Measurements from ENCODE around the gene ATP11A. TPM values are rescaled to one million over a fixed set of nuclear protein-coding genes. Genes with fewer than 3 reads are reported as not detected.

ATP11A gene
- total and polyA plus RNA-seq, 9 donors, result 6.6 to 72.7 (median 34.9) TPM

GRCh38 chr13:112769615-112770014, 79.8 kb downstream of the ATP11A start:
- Histone ChIP-seq H3K27me3 (no peaks in the 10 kb centered on the region), H3K27ac (no peak overlapping the region), H3K4me1 (ENCODE audit: insufficient read depth) (peaks cover 3% of the 10 kb centered on the region), H3K36me3 (no peaks in the 10 kb centered on the region), H3K9me3 (no peaks in the 10 kb centered on the region), H3K4me3 (no peak overlapping the region)
- 74 to 82% (median 81%) methylated on average over 18 of the region's 18 CpGs for WGBS, 3 donors
- no peak for DNase-seq
- TF ChIP-seq EP300 (IDR thresholded peaks at IDR 0.05) (no peak), POLR2A (IDR thresholded peaks at IDR 0.05) (no peak)
- intact Hi-C loops (cut with DNase I), result no loop called here

GRCh38 chr13:112770504-112770903, 80.7 kb downstream of the ATP11A start:
- TF ChIP-seq EP300 (IDR thresholded peaks at IDR 0.05) (no peak), CTCF (IDR thresholded peaks at IDR 0.05) (no peak), POLR2A (IDR thresholded peaks at IDR 0.05) (no peak)
- intact Hi-C loops (cut with DNase I), result no loop called here
- Histone ChIP-seq H3K27ac (no peak overlapping the region), H3K27me3 (no peaks in the 10 kb centered on the region), H3K36me3 (no peaks in the 10 kb centered on the region), H3K4me3 (no peak overlapping the region), H3K4me1 (ENCODE audit: insufficient read depth) (peaks cover 3% of the 10 kb centered on the region), H3K9me3 (no peaks in the 10 kb centered on the region)
- no peak for DNase-seq
- WGBS, 3 donors, result 87 to 92% (median 92%) methylated on average over 26 of the region's 26 CpGs

- intact Hi-C loops (cut with DNase I), result no loop called here
- Histone ChIP-seq H3K27me3 (no peaks in the 10 kb centered on the region), H3K36me3 (no peaks in the 10 kb centered on the region), H3K4me1 (ENCODE audit: insufficient read depth) (peaks cover 3% of the 10 kb centered on the region), H3K27ac (no peak overlapping the region), H3K4me3 (no peak overlapping the region), H3K9me3 (no peaks in the 10 kb centered on the region)
- TF ChIP-seq CTCF (IDR thresholded peaks at IDR 0.05) (no peak), EP300 (IDR thresholded peaks at IDR 0.05) (no peak), POLR2A (IDR thresholded peaks at IDR 0.05) (no peak)
- 92 to 97% (median 93%) methylated on average over 20 of the region's 20 CpGs for WGBS, 3 donors
- DNase-seq, result no peak
Measured at GRCh38 chr13:112771139-112771876, 81.5 kb downstream of the ATP11A start.

- Histone ChIP-seq H3K9me3 (no peaks in the 10 kb centered on the region), H3K27me3 (no peaks in the 10 kb centered on the region), H3K4me3 (no peak overlapping the region), H3K36me3 (no peaks in the 10 kb centered on the region), H3K27ac (no peak overlapping the region), H3K4me1 (ENCODE audit: insufficient read depth) (peaks cover 3% of the 10 kb centered on the region)
- 76 to 88% (median 82%) methylated on average over 18 of the region's 18 CpGs for WGBS, 3 donors
- DNase-seq, result no peak
- TF ChIP-seq CTCF (IDR thresholded peaks at IDR 0.05) (no peak), POLR2A (IDR thresholded peaks at IDR 0.05) (no peak), EP300 (IDR thresholded peaks at IDR 0.05) (no peak)
- intact Hi-C loops (cut with DNase I), result no loop called here
Measured at GRCh38 chr13:112771877-112772538, 82.2 kb downstream of the ATP11A start.

GRCh38 chr13:112772539-112772909, 82.7 kb downstream of the ATP11A start:
- 94 to 97% (median 97%) methylated on average over 10 of the region's 10 CpGs for WGBS, 3 donors
- Histone ChIP-seq H3K36me3 (no peaks in the 10 kb centered on the region), H3K9me3 (no peaks in the 10 kb centered on the region), H3K27me3 (no peaks in the 10 kb centered on the region), H3K4me3 (no peak overlapping the region), H3K4me1 (ENCODE audit: insufficient read depth) (peaks cover 3% of the 10 kb centered on the region), H3K27ac (no peak overlapping the region)
- intact Hi-C loops (cut with DNase I), result no loop called here
- DNase-seq, result no peak
- TF ChIP-seq CTCF (IDR thresholded peaks at IDR 0.05) (no peak), POLR2A (IDR thresholded peaks at IDR 0.05) (no peak), EP300 (IDR thresholded peaks at IDR 0.05) (no peak)
